Left ventricle myocardium superior (tissue), 1 donor: ENCODE measurements around the gene ZNF770. TPM values are rescaled to one million over a fixed set of nuclear protein-coding genes. Genes with fewer than 3 reads are reported as not detected.
"Not testable (repeated sequence)": the region's sequence is repeated elsewhere in the genome, so short reads cannot be mapped to it uniquely, and the experiment has no call there.

Source experiments
- ATAC-seq: fragments of 200-7000 bp; cut with Tn5 transposase; one replicate; pipeline ENCODE4 v1.9.1; 2020; ENCODE audit warnings: mild to moderate bottlenecking, moderate library complexity
- DNase-seq: peaks from one replicate; pipeline ENCODE4 v3.0.0-alpha.2; 2020
- intact Hi-C: fragments of 100-400 bp; cut with micrococcal nuclease; formaldehyde crosslinking; loops from one replicate; pipeline ENCODE4 v1.11.0; 2022
- total RNA-seq: library from RNA; stranded (reverse); fragmentation: NEBNext Ultra II Directional; extraction: Animal tissue kit (Norgen Biotek cat#: 25700); gene quantifications from one replicate; pipeline ENCODE4 v1.2.1, GENCODE V29; 2021
- donor health status: DM: no; HTN: yes; CAD: no; lungs with severe emphysema.

ZNF770 gene
- total RNA-seq, 1 donor from 2014 or later = 57.1 TPM

GRCh38 chr15:34984889-34985630 is 3.0 kb downstream of the ZNF770 start:
- no peak for ATAC-seq
- DNase-seq = peak; percentile 46
- intact Hi-C loops = no loop called here

GRCh38 chr15:34976743-34977142 is 11.3 kb downstream of the ZNF770 start:
- ATAC-seq (no peak), DNase-seq (no peak)
- intact Hi-C loops = no loop called here

- ATAC-seq = no peak
- intact Hi-C loops = no loop called here
- no peak for DNase-seq
Observed at GRCh38 chr15:34976073-34976472, 12.0 kb downstream of the ZNF770 start.

GRCh38 chr15:34973512-34973911 is 14.6 kb downstream of the ZNF770 start:
- no peak for ATAC-seq
- intact Hi-C loops = no loop called here
- no peak for DNase-seq

GRCh38 chr15:34970098-34970643 is 17.9 kb downstream of the ZNF770 start:
- intact Hi-C loops, ATAC-seq, DNase-seq: not testable (repeated sequence)

GRCh38 chr15:34969340-34970097 is 18.6 kb downstream of the ZNF770 start, which contains the start of gene AQR:
AQR (minus strand) TSS chr15:34969742; CDS start chr15:34969613, 129 bp downstream.
- ATAC-seq = peak; percentile 100
- intact Hi-C loops = no loop called here

GRCh38 chr15:34964277-34964676 is 23.8 kb downstream of the ZNF770 start:
- DNase-seq (no peak), ATAC-seq (no peak)
- intact Hi-C loops = no loop called here

More at GRCh38 chr15:34969340-34970097, 18.6 kb downstream of the ZNF770 start, which contains the start of gene AQR:
- DNase-seq = peak; percentile 96

GRCh38 chr15:34953851-34954250 is 34.2 kb downstream of the ZNF770 start:
- intact Hi-C loops = no loop called here
- ATAC-seq (no peak), DNase-seq (no peak)

- intact Hi-C loops = no loop called here
- no peak for ATAC-seq
- no peak for DNase-seq
Observed at GRCh38 chr15:34952481-34952880, 35.6 kb downstream of the ZNF770 start.

GRCh38 chr15:34951993-34952392 is 36.1 kb downstream of the ZNF770 start:
- intact Hi-C loops = no loop called here
- DNase-seq (no peak), ATAC-seq (peak; percentile 21)

GRCh38 chr15:34944936-34945335 is 43.2 kb downstream of the ZNF770 start:
- intact Hi-C loops = no loop called here
- DNase-seq = no peak
- ATAC-seq = no peak

GRCh38 chr15:34943711-34944110 is 44.4 kb downstream of the ZNF770 start:
- DNase-seq = no peak
- intact Hi-C loops = no loop called here
- no peak for ATAC-seq

GRCh38 chr15:34943264-34943663 is 44.8 kb downstream of the ZNF770 start:
- ATAC-seq, intact Hi-C loops, DNase-seq: not testable (repeated sequence)

GRCh38 chr15:34942363-34942762 is 45.7 kb downstream of the ZNF770 start:
- ATAC-seq = no peak
- DNase-seq = no peak
- intact Hi-C loops = no loop called here

GRCh38 chr15:34941831-34942230 is 46.3 kb downstream of the ZNF770 start:
- intact Hi-C loops = no loop called here
- DNase-seq (no peak), ATAC-seq (no peak)

- intact Hi-C loops = no loop called here
- ATAC-seq (no peak), DNase-seq (no peak)
Observed at GRCh38 chr15:34941185-34941698, 46.8 kb downstream of the ZNF770 start.

GRCh38 chr15:34933432-34933975 is 54.6 kb downstream of the ZNF770 start:
- ATAC-seq (no peak), DNase-seq (no peak)
- intact Hi-C loops = no loop called here

GRCh38 chr15:34928349-34928748 is 59.7 kb downstream of the ZNF770 start:
- intact Hi-C loops, ATAC-seq, DNase-seq: not testable (repeated sequence)
